ENCODE data around the gene MRFAP1L1.
"Not testable (repeated sequence)": the region's sequence is repeated elsewhere in the genome, so short reads cannot be mapped to it uniquely, and the experiment has no call there.

The MRFAP1L1 gene

DNA sequence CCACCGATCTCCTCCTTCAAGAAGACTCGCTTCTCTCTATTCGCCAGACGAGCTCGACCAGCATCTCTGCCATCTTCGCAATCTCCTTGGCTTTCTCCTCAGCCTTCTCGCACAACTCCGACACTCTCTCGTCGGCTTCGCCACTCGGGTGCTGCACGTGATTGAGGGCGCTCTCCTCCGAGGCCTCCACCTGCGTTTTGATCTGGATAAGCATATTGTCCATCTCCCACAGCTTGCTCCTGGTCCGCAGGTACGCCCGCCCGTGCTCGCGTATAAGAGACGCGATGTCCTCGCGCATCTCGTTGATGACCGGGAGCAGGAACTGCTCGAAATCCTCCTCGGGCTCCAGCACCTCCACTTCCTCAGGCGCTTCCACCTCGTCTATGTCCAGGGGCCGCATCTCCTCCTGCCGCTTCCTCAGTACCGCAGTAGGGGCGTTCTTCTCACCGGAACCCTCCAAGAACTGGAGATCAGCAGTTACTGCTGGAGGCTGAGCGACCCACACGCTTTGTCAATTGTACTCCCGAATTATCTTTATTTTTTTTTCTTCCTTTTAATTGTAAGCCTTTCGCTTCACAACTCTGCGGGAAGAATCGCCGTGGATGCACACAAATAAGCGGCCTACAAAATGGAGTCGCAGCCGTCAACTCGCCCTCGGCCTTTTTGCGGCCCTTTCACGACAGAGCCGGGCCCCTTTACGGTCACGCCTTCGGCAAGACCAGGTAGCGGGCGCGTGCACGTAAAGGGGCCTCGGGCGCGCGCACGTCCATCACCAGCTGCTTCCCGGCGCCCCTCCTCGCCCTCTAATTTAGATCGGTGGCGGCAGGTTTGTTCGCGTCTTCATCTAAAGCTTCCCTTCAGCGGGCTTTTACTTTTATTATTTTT lies at the start of gene MRFAP1L1:
TSS of gene MRFAP1L1 (minus strand) at position 636 of the 885 bp plus-strand sequence. CDS start at position 400, 236 bp downstream.
- peak; percentile 98 for DNase-seq (ENCODE audit: low spot score)

DNA sequence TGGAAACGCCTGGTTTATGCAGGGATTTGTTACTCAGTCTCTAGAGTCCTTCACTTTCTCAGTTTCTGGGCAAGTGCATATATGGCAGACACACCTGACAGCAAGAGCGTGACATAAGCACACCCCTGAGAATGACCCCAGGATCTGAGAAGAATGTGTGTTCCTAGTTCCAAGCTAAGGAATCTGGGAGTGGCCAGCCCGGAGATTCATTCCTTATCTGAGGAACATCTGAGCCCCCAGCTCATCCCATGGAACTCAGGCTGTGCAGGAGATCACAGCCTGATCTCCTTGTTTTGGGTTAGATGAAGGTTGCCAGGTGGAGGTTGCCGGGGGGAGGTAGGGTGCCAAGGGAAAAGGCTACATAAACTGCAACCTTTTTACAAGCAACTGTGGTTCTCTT lies 49.1 kb upstream of the MRFAP1L1 start:
- DNase-seq (ENCODE audit: low spot score): no peak

DNA sequence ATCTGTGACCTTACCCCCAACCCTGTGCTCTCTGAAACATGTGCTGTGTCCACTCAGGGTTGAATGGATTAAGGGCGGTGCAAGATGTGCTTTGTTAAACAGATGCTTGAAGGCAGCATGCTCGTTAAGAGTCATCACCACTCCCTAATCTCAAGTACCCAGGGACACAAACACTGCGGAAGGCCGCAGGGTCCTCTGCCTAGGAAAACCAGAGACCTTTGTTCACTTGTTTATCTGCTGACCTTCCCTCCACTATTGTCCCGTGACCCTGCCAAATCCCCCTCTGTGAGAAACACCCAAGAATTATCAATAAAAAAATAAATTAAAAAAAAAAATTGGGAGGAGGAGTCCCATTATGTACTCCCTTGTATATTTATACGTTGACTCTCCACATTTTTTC lies 46.7 kb upstream of the MRFAP1L1 start:
- not testable (repeated sequence) for DNase-seq (ENCODE audit: low spot score)

DNA sequence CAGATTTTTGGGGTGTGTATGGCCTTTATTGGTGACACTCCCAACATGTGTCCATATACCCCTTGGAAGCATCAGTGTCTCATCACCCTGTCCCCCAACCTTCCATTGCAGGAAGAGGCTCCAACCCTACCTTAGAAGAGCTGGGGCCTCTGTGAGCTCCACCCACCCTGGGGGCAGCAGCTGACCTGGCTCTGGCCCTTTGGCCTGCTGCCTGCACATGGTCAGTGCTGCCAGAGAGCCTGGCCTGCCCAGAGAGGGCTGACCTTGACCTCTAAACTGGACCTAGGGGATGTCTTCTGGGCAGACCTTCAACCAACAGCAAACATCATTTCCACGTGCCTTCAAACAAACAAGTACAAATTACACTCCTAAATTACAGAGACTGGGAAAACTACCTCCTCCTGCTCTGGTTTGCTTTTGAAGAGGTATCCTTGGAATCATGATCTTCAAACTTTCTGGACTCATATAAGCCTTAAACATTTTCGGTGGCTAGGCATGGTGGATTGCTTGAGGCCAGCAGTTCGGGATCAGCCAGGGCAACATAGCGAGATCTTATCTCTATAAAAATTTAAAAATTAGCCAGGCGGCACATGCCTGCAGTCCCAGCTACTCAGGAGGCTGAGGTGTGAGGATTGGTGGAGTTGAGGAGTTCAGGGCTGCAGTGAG lies 45.6 kb upstream of the MRFAP1L1 start:
- DNase-seq (ENCODE audit: low spot score): no peak

DNA sequence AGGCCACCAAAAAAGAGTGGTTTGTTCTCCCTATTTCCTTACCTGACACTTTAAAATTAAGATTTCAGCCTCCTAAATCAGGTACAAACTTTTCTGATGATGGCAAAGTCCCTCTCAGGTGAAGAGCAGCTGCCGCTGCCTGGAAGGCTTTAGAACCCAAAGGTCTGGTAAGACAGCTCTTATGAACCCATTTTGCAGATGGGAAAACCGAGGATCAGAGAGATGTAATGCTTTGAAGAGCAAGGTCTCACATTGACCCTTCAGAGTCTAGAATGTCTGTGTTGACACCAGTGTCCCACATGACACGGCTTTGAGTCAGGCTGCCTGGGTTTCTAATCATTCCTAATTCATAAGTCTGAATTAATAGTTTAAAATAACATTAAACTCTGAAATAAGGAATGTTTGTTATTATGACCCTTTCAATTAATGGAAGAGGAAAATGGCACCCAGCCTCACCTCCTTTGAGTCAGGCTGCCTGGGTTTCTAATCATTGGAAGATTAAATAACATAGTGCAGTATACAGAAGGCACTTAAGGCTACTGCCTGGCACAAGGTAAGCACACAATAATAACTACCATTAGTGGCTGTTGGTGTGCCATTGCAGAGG lies 44.9 kb upstream of the MRFAP1L1 start:
- DNase-seq (ENCODE audit: low spot score): no peak

DNA sequence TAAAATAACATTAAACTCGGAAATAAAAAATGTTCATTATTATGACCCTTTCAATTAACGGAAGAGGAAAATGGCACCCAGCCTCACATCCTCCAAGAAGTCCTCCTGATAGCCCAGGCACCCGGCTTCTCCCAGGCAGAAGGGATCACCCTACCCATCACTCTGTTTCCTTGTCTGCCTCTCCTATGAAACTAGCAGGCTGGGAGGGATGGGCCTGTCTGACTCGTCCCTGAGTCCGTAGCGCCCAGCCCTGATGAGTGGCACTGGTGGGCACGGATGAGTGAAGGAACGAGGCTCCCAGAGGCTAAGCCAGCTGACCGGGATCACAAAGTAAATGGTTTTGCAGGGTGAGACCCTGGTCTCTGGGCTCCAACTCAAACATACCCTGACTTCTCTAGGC lies 44.2 kb upstream of the MRFAP1L1 start:
- no peak for DNase-seq (ENCODE audit: low spot score)

DNA sequence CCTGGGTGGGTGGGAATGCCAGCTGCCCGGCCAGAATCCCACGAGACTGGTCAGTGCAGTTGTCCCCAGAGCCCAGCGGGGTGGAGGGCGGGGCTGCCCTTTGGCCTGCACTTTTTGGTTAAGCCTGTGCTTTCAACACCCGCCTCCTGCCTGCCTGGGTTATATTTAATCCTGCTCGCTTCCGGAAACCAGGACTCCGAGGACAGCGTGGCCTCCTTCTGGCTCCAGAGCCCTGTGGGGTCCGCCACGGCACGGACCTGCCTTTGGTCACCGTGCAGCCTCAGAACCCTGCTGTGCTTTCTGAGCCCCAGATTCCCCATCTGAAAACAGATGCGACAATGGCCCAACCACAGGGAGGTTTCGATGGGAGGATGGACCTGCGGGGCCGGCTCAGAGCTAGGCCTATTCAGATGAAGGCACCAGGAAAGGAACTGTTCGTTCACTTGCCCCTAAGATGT lies 43.5 kb upstream of the MRFAP1L1 start:
- DNase-seq (ENCODE audit: low spot score): no peak

DNA sequence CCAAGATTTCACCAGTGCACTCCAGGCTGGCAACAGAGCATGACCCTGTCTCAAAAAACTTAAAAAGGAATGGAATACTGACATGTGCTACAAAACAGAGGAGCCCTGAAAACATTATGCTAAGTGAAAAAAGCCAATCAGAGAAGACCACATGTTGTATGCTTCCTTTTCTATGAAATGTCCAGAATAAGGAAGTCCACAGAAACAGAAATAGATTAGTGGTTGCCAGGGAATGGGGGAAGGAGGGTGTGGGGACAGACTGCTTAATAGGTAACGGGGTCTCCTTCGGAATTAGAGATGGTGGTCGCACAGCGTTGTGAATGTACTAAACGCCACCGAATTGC lies 42.8 kb upstream of the MRFAP1L1 start:
- DNase-seq (ENCODE audit: low spot score): no peak

DNA sequence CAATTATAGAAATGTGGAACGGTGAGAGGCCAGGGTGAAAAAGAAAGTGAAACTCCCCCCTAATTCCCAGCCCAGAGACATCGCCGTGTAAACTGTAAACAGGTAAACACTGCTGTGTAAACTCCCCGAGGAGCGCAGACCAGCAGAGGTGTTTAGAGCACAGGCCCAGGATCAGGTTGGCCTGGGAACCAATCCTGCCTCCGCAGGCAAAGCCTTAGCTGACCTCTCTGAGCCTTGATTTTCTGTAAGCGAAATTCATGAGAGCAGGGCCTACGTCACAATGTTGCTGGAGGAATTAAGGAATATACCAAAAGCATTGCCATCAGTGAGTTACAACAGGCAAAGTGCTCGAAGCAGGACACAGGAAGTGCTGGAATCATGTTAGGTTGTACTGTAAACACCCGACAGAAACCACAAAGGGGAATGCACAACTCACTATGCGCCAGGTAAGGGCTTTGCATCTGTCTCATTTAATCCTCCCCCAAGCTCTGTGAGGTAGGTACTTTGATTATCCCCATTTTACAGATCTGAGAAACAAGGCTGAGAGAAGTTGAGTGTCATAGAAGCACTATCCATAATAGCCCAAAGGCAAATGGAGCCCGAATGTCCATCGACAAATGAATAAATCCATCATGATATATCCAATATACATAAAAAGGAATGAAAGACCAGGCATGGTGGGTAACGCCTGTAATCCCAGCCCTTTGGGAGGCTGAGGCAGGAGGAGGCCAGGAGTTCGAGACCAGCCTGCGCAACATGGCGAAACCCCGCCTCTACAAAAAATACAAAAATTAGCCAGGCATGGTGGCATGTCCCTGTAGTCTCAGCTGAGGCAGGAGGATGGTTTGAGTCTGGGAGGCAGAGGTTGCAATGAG lies 42.2 kb upstream of the MRFAP1L1 start:
- no peak for DNase-seq (ENCODE audit: low spot score)

DNA sequence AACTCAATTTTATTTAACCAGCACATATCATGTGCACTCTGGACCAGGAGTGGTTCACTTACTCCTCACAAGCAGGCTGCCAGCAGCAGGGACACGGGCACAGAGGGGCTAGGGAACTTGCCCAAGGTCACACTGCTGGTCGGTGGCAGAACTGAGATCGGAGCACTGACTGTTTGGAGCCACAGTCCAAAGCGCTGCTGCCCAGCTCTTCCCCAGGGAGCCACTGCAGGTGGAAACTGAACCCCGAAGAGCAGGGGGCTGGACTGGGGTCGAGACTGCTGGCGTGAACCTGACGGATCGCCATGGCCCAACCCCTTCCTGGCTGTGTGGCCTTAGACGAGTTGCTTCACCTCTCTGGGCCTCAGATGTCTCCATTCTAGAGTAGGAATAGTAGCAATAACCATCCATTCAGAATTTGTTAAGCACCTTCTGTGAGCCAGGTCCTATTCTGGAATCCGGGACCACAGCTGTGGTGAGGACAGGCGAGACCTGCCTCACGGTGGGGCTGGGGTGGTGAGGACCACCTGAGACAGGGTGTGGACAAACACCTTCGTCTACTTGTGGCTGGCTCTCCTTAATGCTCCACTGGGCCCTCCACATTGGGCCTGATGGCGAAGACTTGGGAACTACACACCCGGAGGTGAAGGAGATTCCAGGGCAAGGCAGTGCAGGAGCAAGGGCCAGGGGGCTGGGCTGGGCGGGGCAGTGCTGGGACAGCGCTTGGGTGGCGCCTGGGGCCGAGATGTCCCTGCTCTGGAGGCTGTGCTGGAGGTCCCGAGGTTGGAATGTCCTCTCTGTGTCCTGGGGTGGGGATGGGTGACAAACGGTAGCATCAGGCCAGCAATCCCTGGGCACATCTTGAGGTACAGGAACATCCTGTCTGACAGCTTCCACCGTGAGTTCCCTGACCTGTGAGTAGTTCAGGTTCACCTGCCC lies 40.9 kb upstream of the MRFAP1L1 start:
- DNase-seq (ENCODE audit: low spot score): no peak

DNA sequence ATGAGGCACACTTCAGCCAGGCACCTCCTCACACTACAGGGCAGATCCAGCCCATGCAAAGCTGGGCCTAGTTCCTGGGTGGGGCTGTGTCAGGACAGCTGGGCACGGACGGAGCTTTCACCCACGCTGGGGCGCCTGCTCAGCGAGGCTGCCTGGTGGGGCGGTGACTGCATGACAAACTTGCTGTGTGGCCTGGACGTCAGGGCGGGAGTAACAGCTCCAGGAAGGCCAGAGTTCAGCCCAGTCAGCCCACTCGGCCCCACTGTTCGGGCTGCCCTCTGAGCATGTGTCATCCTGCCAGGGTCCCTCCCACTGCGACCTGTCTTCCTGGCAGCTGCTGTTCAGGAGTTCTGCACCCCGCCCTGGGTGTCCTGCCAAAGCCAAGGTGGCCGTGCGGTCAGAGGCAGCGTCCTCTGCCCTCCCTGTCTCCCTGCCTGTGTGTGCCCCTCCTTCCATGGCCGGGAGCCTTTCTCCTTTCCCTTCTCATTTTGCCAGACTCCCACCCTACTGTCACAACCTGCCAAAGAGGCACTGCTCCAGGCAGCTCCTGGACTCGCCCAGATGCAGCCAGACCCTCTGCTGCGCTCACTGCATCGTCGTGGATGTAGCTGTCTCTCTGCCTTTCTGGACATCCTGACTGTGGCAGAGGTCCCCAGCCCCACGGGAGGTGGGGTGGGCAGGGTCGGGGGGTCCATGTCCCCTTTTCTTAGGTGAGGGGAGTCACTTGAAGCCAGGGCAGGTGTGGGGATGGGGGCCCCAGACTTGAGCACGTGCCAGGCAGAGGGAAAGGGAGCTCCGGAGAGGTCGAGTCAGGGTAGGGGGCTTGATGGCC lies 39.9 kb upstream of the MRFAP1L1 start:
- DNase-seq (ENCODE audit: low spot score): peak; percentile 49

DNA sequence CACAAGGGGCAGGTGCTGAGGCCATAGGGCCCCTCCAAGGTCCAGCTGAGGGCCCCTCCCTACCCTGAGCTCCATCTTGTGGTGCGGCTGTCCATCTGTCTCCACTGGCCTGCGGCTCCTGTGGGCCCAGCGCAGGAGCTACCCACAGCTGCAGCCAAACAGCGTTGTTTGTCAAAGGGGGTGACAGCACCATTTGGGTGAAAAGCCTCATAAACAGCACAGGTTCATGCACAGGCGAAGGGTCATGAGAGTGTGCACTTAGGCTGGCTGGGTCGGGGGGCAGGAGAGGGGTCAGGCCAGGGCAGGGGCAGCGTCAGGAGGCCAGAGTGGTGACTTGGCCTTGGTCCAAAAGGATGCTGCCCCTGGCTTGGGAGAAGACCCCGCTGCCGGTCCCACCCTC lies 38.6 kb upstream of the MRFAP1L1 start:
- DNase-seq (ENCODE audit: low spot score): no peak

DNA sequence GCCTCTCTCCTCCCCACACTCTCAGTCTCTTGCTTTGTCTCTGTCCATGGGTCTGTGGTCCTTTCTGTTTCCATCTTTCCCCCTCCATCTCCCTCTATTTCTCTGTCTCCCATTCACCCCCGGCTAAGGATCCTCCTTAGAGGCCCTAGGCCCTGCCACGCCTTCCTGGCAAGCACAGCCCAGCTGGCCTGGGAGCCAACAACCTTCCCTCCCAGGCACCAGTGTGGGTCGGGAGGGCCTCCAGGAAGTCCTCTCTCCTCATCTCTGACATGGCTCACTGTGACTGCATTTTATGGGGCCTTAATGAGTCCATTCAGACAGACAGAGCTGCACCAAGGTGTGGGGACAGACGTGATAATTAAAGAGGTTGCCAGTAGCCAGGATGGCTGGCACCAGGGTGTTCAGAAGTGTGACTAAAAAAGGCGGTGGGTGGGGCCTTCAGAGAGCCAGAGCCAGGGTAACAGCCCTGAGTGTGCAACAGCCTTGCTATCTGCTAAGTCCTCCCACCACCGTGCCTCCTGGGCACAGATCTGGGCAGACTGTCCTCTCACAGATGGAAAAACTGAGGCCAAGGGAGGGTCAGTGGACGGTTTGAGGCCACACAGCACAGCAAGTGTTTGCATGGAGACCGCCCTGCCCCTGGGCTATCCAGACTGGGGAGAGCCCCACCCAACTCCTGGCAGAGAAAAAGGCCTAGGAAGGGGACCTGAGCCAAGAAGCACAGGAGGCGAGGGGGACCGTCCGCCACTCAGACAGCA lies 37.8 kb upstream of the MRFAP1L1 start:
- DNase-seq (ENCODE audit: low spot score): no peak

DNA sequence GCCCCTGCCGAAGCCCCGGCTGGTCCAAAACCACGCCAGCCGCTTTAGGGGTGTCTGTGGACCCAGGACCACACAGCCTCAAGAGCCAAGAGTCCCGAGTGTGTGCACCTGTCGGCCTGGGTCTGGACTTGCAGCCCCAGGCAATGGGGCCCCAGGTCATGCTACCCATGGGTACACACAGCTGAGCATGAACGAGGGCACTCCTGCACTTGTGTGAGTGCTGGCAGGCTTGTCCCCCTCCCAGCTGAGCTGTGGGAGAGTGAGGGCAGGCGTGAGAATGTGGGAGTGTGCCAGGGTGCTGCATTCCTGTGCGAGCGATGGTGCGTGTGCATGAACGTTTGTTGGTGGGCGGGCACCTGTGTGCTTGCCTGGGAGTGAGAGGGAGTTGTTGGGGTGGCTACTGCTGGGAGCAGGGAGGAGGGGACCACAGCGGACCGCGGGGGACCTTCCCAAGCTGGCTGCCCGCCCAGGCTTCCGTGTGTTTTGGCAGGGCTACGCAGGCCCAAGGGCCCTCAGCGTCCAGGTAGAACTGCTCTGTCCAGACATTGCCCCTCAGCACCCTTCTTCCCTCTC lies 37.1 kb upstream of the MRFAP1L1 start:
- DNase-seq (ENCODE audit: low spot score): peak; percentile 53

DNA sequence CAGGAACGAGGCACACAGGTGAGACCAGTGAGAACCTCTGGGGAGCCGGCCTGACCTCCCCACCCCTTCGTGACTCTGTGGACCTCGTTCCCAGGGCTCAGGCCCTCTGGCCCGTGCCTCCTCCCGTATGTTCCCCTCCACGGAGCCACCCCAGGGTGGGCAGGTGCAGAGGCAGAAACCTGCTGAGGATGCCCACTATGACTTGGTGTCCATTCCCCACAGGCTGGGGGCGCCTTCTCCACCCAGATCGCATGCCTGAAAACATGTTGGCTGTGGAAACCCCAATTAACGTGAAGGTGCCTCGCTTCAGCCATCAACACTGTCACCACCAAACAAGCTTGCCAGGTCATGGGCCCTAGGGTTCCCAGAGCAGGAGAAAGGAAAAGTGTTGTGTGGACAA lies 33.3 kb upstream of the MRFAP1L1 start:
- DNase-seq (ENCODE audit: low spot score): no peak

DNA sequence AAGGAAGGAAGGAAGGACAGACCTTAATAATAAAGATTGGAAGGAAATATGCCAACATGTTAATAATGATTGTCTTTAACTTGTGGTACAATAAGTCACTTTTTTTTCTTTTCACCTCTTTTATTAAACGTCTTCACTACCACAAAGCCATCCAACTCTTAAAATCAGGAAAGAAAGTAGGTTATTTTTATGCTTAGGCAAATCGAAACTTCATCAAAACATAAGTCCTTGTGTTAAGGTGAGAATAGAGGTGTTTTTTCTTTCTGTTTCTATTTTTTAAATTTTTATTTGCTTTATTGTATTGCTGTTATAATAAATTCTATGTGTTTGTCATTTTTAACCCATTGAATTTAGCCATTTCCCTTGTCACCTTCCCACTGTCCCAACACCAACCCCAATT lies 32.8 kb upstream of the MRFAP1L1 start:
- no peak for DNase-seq (ENCODE audit: low spot score)

DNA sequence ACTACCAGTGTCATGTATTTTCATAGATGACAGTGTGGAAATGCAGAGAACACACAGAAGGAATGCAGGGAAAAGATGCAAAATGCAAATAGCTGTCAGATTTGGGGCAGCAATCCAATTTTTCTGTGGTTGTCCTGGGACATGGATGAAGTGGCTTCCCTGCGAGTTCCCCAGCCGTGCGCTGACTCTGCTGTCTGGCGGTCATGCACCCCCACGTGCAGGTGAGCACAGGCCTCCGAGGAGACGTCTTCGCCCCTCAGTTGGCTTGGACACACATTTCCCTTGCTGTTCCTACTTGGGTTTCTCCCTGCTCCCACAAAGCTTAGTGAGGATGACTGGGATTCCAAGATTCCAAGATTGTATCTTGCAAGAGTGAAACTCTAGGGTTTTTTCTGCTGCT lies 30.7 kb upstream of the MRFAP1L1 start:
- no peak for DNase-seq (ENCODE audit: low spot score)

DNA sequence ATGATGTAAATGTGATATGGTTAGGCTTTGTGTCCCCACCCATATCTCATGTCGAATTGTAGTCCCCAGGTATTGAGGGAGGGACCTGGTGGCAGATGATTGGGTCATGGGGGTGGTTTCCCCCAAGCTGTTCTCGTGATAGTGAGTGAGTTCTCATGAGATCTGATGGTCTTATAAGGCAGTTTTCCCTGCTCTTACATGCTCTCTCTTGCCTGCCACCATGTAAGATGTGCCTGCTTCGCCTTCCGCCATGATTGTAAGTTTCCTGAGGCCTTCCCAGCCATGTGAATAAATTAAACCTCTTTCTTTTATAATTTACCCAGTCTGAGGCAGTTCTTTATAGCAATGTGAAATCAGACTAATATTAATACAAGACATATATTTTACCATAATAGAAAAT lies 30.3 kb upstream of the MRFAP1L1 start:
- DNase-seq (ENCODE audit: low spot score): no peak
